Gastrocnemius medialis (tissue), 4 donors: ENCODE results near the gene SPPL2A.

Experiments used
- POLR2A ChIP-seq, 2 donors: fragments of 450-650 bp; IDR thresholded peaks; one replicate each; pipeline ENCODE4 v1.6.1; 2017; ENCODE audit warnings: antibody characterized with exemption in 2 of 2, mild to moderate bottlenecking in 2 of 2, moderate library complexity in 2 of 2
- TF ChIP-seq, protein P1 (sequence below), 5 experiments: fragments of 450-650 bp in 3 of 5; fragments of 200-600 bp in 2 of 5; sonication (generic) in 2 of 5; IDR thresholded peaks in 4 of 5; conservative IDR thresholded peaks in 1 of 5; 1 replicate in 4 of 5; 2 replicates in 1 of 5; pipeline ENCODE4 v1.5.1; 2016 to 2019; ENCODE audit warnings: antibody characterized with exemption in 5 of 5, mild to moderate bottlenecking in 3 of 5, moderate library complexity in 3 of 5

DNA sequence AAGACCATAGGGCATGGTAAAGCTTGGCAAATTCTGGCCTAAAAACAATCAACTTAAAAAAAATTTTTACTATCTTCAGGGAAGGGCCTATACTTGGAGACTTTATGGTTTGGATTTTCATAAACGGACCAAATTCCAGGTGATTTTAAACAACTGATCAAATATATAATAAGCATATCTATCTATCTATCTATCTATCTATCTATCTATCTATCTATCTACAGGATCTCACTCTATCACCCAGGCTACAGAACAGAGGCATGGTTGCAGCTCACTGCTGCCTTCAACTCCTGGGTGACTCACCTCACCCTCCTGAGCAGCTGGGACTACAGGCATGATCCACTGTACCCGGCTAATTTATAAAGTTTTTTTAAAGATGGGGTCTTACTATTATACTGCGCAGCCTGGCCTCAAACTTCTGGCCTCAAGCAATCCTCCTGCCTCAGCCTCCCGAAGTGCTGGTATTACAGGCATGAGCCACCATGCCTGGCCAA lies 6.7 kb downstream of the SPPL2A start:
- TF ChIP-seq, protein P1, sequence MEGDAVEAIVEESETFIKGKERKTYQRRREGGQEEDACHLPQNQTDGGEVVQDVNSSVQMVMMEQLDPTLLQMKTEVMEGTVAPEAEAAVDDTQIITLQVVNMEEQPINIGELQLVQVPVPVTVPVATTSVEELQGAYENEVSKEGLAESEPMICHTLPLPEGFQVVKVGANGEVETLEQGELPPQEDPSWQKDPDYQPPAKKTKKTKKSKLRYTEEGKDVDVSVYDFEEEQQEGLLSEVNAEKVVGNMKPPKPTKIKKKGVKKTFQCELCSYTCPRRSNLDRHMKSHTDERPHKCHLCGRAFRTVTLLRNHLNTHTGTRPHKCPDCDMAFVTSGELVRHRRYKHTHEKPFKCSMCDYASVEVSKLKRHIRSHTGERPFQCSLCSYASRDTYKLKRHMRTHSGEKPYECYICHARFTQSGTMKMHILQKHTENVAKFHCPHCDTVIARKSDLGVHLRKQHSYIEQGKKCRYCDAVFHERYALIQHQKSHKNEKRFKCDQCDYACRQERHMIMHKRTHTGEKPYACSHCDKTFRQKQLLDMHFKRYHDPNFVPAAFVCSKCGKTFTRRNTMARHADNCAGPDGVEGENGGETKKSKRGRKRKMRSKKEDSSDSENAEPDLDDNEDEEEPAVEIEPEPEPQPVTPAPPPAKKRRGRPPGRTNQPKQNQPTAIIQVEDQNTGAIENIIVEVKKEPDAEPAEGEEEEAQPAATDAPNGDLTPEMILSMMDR (IDR thresholded peaks at IDR 0.05 in 4 of 5, conservative IDR thresholded peaks at IDR 0.05 in 1 of 5), result no peak
- no peak for TF ChIP-seq POLR2A (IDR thresholded peaks at IDR 0.05)
